GM12892 (cell line): ENCODE measurements around the gene GPR6.

ENCODE experiments used
- POLR2A ChIP-seq: IDR thresholded peaks from 2 replicates; pipeline ENCODE4 v1.6.1; 2011; ENCODE audit warnings: low read depth, low read length, control low read depth
- POLR2AphosphoS5 ChIP-seq: IDR thresholded peaks from 2 replicates; pipeline ENCODE4 v1.6.1; 2011; ENCODE audit warnings: low read depth, low read length, control low read depth
- TAF1 ChIP-seq: IDR thresholded peaks from 2 replicates; pipeline ENCODE4 v1.6.1; 2011; ENCODE audit warnings: low read depth, mild to moderate bottlenecking, control low read depth, low read length, borderline replicate concordance

DNA sequence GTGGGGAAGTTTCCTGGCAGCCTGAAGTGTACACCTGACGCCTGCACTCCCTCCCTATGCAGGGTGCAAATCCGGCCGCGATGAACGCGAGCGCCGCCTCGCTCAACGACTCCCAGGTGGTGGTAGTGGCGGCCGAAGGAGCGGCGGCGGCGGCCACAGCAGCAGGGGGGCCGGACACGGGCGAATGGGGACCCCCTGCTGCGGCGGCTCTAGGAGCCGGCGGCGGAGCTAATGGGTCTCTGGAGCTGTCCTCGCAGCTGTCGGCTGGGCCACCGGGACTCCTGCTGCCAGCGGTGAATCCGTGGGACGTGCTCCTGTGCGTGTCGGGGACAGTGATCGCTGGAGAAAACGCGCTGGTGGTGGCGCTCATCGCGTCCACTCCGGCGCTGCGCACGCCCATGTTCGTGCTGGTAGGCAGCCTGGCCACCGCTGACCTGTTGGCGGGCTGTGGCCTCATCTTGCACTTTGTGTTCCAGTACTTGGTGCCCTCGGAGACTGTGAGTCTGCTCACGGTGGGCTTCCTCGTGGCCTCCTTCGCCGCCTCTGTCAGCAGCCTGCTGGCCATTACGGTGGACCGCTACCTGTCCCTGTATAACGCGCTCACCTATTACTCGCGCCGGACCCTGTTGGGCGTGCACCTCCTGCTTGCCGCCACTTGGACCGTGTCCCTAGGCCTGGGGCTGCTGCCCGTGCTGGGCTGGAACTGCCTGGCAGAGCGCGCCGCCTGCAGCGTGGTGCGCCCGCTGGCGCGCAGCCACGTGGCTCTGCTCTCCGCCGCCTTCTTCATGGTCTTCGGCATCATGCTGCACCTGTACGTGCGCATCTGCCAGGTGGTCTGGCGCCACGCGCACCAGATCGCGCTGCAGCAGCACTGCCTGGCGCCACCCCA lies 1.2 kb downstream of the GPR6 start:
- TF ChIP-seq POLR2A (no peak), POLR2AphosphoS5 (no peak), TAF1 (no peak)
